Spleen (tissue), 11 donors: ENCODE results near the gene ZNF547. TPM values are rescaled to one million over a fixed set of nuclear protein-coding genes. Genes with fewer than 3 reads are reported as not detected.

Experiments used
- DNase-seq: peaks from one replicate; pipeline ENCODE4 v3.0.0-alpha.2; 2020
- H3K27ac ChIP-seq, 8 donors: fragments of 200-600 bp; sonication (generic) in 7 of 8; 1 replicate in 4 of 8; 2 replicates in 4 of 8; pipeline versions ENCODE4 v1.5.0 to v1.8.0; 2016 to 2021; ENCODE audit warnings: inconsistent platforms in 4 of 8, mild to moderate bottlenecking in 4 of 8, moderate library complexity in 1 of 8
- H3K27me3 ChIP-seq, 7 donors: fragments of 200-600 bp; sonication (generic) in 6 of 7; replicated peaks in 1 of 7; 1 replicate in 4 of 7; 2 replicates in 3 of 7; pipeline versions ENCODE4 v1.5.0 to v1.8.0; 2016 to 2021; ENCODE audit warnings: inconsistent platforms in 3 of 7, mild to moderate bottlenecking in 1 of 7
- H3K36me3 ChIP-seq, 6 donors: fragments of 200-600 bp; sonication (generic) in 5 of 6; 1 replicate in 4 of 6; 2 replicates in 2 of 6; pipeline versions ENCODE4 v1.5.0 to v1.8.0; 2016 to 2021; ENCODE audit warnings: inconsistent platforms in 2 of 6
- H3K4me1 ChIP-seq, 6 donors: fragments of 200-600 bp; sonication (generic) in 5 of 6; 1 replicate in 3 of 6; 2 replicates in 3 of 6; pipeline versions ENCODE4 v1.5.0 to v1.8.0; 2016 to 2021; ENCODE audit warnings: inconsistent platforms in 3 of 6
- H3K4me3 ChIP-seq, 8 donors: fragments of 200-600 bp; sonication (generic) in 7 of 8; 1 replicate in 4 of 8; 2 replicates in 4 of 8; pipeline versions ENCODE4 v1.5.0 to v1.8.0; 2016 to 2021; ENCODE audit warnings: inconsistent platforms in 4 of 8, mild to moderate bottlenecking in 4 of 8, moderate library complexity in 2 of 8
- H3K9me3 ChIP-seq, 8 donors: fragments of 200-600 bp; sonication (generic) in 7 of 8; 1 replicate in 4 of 8; 2 replicates in 4 of 8; pipeline versions ENCODE4 v1.5.0 to v1.8.0; 2016 to 2021; ENCODE audit warnings: inconsistent platforms in 4 of 8
- POLR2A ChIP-seq, 3 donors: fragments of 450-650 bp; IDR thresholded peaks; one replicate each; pipeline ENCODE4 v1.5.1; 2017; ENCODE audit warnings: antibody characterized with exemption in 3 of 3, mild to moderate bottlenecking in 1 of 3
- POLR2AphosphoS5 ChIP-seq, 3 donors: sonication (generic); formaldehyde crosslinking; IDR thresholded peaks; one replicate each; pipeline ENCODE4 v1.5.1; 2017; ENCODE audit warnings: antibody characterized with exemption in 3 of 3
- WGBS, 5 donors: extraction: QIAGEN DNeasy Blood & Tissue Kit in 3 of 5; methylation state at CpG; one replicate each; pipeline versions ENCODE4 v1.1.5 to v1.1.7; 2013 to 2018; 5-methylcytosine and 5-hydroxymethylcytosine counted together
- intact Hi-C: fragments of 100-400 bp; cut with DNase I; formaldehyde crosslinking; loops from one replicate; pipeline ENCODE4 v1.15.0; 2023; ENCODE audit warnings: low total_unique reads
- polyA plus RNA-seq, 3 donors: library from polyadenylated mRNA; stranded (reverse); fragments of 200-250 nt; gene quantifications; one replicate each; pipeline ENCODE4 v1.2.1, GENCODE V29; 2013
- total RNA-seq, 7 donors: library from RNA; depleted of rRNA in 3 of 7; stranded (reverse); fragments of >200 nt in 3 of 7; fragmentation: NEBNext Ultra II Directional in 4 of 7; extraction: Animal tissue kit (Norgen Biotek cat#: 25700) in 4 of 7; gene quantifications; one replicate each; pipeline versions ENCODE4 v1.1.0 to v1.2.1, GENCODE V29; 2016 to 2021
- TF ChIP-seq, protein P1 (sequence below), 11 experiments: fragments of 200-600 bp in 7 of 11; fragments of 450-650 bp in 4 of 11; sonication (generic) in 4 of 11; IDR thresholded peaks in 8 of 11; conservative IDR thresholded peaks in 3 of 11; 1 replicate in 7 of 11; 2 replicates in 4 of 11; pipeline versions ENCODE4 v1.4.0 to v1.8.0; 2016 to 2021; ENCODE audit warnings: antibody characterized with exemption in 11 of 11, inconsistent platforms in 4 of 11, mild to moderate bottlenecking in 1 of 11
- donor health status: healthy with polysubstance abuse.
- donor health status: DM: no; HTN: no; CAD: no; lungs with moderate emphysema.
- donor health status: DM: no; HTN: no; CAD: no.
- donor health status: Bipolar disorder and iron deficiency.
- donor health status: healthy.
- donor health status: DM: no; HTN: no; CAD: no.
- donor health status: DM: yes; HTN: yes; CAD: no.

The ZNF547 gene
- total and polyA plus RNA-seq, 10 donors: 2.3 to 8.8 (median 4.1) TPM

DNA sequence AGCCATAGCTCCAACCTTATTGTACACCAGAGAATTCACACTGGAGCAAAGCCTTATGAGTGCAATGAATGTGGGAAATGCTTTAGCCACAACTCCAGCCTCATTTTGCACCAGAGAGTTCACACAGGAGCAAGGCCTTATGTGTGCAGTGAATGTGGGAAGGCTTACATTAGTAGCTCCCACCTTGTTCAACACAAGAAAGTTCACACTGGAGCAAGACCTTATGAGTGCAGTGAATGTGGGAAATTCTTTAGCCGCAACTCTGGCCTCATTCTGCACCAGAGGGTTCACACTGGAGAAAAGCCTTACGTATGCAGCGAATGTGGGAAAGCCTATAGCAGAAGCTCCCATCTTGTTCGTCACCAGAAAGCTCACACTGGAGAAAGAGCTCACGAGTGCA is 5.9 kb upstream of the ZNF547 start:
- TF ChIP-seq, protein P1, sequence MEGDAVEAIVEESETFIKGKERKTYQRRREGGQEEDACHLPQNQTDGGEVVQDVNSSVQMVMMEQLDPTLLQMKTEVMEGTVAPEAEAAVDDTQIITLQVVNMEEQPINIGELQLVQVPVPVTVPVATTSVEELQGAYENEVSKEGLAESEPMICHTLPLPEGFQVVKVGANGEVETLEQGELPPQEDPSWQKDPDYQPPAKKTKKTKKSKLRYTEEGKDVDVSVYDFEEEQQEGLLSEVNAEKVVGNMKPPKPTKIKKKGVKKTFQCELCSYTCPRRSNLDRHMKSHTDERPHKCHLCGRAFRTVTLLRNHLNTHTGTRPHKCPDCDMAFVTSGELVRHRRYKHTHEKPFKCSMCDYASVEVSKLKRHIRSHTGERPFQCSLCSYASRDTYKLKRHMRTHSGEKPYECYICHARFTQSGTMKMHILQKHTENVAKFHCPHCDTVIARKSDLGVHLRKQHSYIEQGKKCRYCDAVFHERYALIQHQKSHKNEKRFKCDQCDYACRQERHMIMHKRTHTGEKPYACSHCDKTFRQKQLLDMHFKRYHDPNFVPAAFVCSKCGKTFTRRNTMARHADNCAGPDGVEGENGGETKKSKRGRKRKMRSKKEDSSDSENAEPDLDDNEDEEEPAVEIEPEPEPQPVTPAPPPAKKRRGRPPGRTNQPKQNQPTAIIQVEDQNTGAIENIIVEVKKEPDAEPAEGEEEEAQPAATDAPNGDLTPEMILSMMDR (IDR thresholded peaks at IDR 0.05 in 8 of 11, conservative IDR thresholded peaks at IDR 0.05 in 3 of 11): no peak
- TF ChIP-seq POLR2AphosphoS5 (IDR thresholded peaks at IDR 0.05): no peak
- no peak for TF ChIP-seq POLR2A (IDR thresholded peaks at IDR 0.05)
- 94 to 100% (median 98%) methylated on average over 5 of the region's 5 CpGs for WGBS, 5 donors
- peaks cover 0 to 96% (median 74%) of the 10 kb centered on the region in 8 donors for H3K9me3 ChIP-seq
- H3K27me3 ChIP-seq: no peaks in the 10 kb centered on the region
- peaks cover 9 to 46% (median 17%) of the 10 kb centered on the region in 6 donors for H3K4me1 ChIP-seq
- intact Hi-C loops: no loop called here
- DNase-seq: no peak
- H3K4me3 ChIP-seq: no peak overlapping the region
- H3K36me3 ChIP-seq: peaks cover 8 to 72% (median 53%) of the 10 kb centered on the region in 6 donors
- H3K27ac ChIP-seq: no peak overlapping the region

DNA sequence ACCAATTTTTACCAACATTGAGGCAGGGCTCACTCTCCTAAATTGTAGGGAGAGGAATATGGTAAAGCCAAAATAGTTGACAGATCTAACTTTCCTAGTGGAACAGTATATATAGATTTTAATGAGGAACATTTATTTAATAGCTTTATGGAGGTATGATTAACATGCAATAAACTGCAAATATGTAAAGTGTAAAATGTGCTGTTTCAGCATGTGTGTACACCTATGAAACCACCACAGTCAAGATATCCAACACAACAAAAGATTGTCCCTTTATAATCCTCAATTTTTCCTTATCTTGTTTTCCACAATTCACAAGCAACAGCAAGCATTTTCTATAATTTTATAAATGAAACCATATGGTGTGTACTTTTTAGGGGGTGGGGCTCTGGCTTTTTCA is 4.1 kb upstream of the ZNF547 start:
- Histone ChIP-seq H3K36me3 (peaks cover 8 to 53% (median 41%) of the 10 kb centered on the region in 6 donors), H3K27me3 (no peaks in the 10 kb centered on the region), H3K4me1 (peaks cover 3 to 45% (median 18%) of the 10 kb centered on the region in 6 donors), H3K4me3 (no peak overlapping the region), H3K9me3 (peaks cover 0 to 85% (median 69%) of the 10 kb centered on the region in 8 donors), H3K27ac (peak overlapping the region in 5 of 8 donors; percentile 9 to 49 (median 16))
- intact Hi-C loops: no loop called here
- DNase-seq: no peak
- TF ChIP-seq, protein P1 (IDR thresholded peaks at IDR 0.05 in 8 of 11, conservative IDR thresholded peaks at IDR 0.05 in 3 of 11): no peak
- TF ChIP-seq POLR2A (IDR thresholded peaks at IDR 0.05): no peak

DNA sequence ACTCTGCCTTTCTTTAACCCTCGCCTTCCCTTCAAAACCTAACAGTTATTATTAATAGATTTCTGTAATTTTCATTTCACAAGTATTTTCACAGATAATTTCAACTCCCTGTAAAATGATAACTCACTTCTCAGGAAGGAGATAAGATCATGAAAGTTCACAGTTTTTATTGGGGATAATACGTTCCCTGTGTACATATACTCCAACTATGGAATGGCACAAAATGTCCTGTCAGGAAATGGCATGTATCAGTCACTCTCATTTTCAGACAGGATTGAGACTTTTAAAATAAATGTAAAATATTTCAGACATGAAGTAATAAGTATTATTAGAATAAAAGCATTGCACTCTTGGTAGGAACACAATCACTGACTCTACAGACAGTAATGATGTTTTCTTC is 932 bp upstream of the ZNF547 start:
- DNase-seq: no peak
- peak overlapping the region; percentile 76 to 98 (median 96) for H3K27ac ChIP-seq
- H3K4me3 ChIP-seq: peak overlapping the region in 4 of 8 donors; percentile 63 to 89 (median 73)
- intact Hi-C loops: no loop called here
- peaks cover 3 to 50% (median 22%) of the 10 kb centered on the region in 6 donors for H3K4me1 ChIP-seq
- TF ChIP-seq POLR2AphosphoS5 (IDR thresholded peaks at IDR 0.05): no peak
- TF ChIP-seq, protein P1 (IDR thresholded peaks at IDR 0.05 in 8 of 11, conservative IDR thresholded peaks at IDR 0.05 in 3 of 11): no peak
- no peak for TF ChIP-seq POLR2A (IDR thresholded peaks at IDR 0.05)
- peaks cover 4 to 40% (median 10%) of the 10 kb centered on the region in 6 donors for H3K36me3 ChIP-seq
- no peaks in the 10 kb centered on the region for H3K27me3 ChIP-seq
- WGBS, 5 donors: 66 to 84% (median 72%) methylated on average over 2 of the region's 2 CpGs
- H3K9me3 ChIP-seq: peaks cover 0 to 77% (median 47%) of the 10 kb centered on the region in 8 donors

DNA sequence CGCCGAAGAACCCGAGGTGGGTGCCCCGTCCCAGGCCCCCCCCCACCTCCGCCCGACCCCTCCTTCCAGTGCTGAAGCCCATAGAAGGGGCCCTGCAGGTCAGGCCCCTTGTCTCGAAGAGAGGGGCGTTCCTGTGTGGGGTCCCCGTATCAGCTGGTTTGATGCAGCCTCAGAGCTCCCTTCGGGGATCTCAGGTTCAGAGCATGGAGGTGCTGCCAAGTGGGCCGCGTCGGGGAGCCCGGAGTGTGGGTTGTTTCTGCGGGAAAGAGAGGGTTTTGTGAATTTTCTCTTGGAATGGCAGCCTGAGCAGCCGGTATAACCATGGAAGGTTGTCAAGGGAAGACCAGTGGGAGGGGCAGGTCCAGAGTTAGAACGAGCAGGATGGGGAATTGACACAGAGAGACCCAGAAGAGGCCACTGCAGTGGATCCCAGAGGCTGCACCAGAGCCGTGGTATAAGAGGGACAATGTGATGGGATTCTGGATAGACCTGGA is 384 bp downstream of the ZNF547 start:
- Histone ChIP-seq H3K4me3 (peak overlapping the region; percentile 57 to 89 (median 63)), H3K27me3 (no peaks in the 10 kb centered on the region), H3K4me1 (peaks cover 3 to 47% (median 20%) of the 10 kb centered on the region in 6 donors), H3K9me3 (peaks cover 0 to 65% (median 34%) of the 10 kb centered on the region in 8 donors), H3K36me3 (peaks cover 0 to 33% (median 5%) of the 10 kb centered on the region in 6 donors), H3K27ac (peak overlapping the region; percentile 73 to 98 (median 96))
- 1 to 3% (median 1%) methylated on average over 13 to 18 of the region's 18 CpGs for WGBS, 5 donors
- intact Hi-C loops: no loop called here
- DNase-seq: no peak
- no peak for TF ChIP-seq POLR2A (IDR thresholded peaks at IDR 0.05)
- TF ChIP-seq POLR2AphosphoS5 (IDR thresholded peaks at IDR 0.05): no peak
- TF ChIP-seq, protein P1 (IDR thresholded peaks at IDR 0.05 in 8 of 11, conservative IDR thresholded peaks at IDR 0.05 in 3 of 11): no peak
